ENCODE data around the gene IL17F. TPM values are rescaled to one million over a fixed set of nuclear protein-coding genes. Genes with fewer than 3 reads are reported as not detected.

The IL17F gene
- not detected in 2 replicates for total RNA-seq (2014; rRNA removed; shearing (Covaris generic))

DNA sequence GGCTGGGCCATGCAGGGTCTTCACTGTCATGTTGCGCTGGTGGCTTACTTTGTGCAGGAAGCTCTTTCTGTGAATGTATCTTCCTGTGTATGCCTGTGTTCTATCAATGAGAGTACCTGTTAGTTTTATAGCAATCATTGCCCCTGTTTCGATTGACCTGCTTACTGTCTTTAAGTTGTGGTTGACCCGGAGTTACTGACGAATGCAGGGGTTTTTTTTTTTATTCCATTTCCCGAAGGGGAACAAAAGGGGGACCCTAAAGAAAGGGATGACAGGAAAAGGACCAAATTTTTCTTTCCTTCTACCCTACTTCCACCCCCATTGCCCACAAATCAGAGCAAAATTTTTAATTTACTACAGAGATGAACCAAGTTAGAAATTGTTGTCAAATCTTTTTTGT is at the start of gene IL17F:
IL17F (minus strand) TSS at position 101 of the 400 bp plus-strand sequence; CDS start at position 30, 71 bp downstream.
- no peak for DNase-seq (ENCODE audit: low read depth)

GRCh38 chr6:52293067-52293466 is 48.8 kb upstream of the IL17F start:
- DNase-seq (ENCODE audit: low read depth) = no peak

DNA sequence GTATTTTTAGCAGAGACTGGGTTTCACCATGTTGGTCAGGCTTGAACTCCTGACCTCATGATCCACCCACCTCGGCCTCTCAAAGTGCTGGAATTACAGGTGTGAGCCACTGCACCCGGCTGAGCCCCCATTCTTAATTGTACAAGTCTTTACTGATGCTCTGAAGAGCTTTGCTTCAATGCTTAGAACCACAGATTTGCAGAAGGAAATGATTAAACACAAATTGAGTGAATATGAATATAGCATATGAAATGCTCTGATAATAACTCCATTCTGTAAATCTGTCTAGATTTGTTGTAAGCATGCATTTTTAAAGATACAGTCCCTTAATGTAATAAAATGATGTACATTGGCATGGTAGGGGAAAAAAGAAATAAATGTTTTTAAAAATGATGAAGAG is 44.5 kb upstream of the IL17F start:
- no peak for DNase-seq (ENCODE audit: low read depth)

DNA sequence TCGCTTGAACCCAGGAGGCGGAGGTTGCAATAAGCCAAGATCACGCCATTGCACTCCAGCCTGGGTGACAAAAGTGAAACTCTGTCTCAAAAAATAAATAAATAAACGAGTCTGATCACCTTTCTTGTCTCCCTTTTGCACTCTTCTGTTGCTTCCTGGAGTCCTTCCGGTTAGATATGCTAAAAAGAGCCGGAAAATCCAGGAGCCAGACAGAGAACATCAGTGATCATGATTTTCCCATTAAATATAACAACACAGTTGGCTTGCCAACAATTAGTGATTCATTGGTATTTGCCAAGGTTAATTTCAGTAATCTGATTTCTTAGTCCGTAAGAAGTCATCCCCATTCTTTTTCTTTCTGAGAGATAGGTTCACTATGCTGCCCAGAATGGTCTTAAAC is 43.9 kb upstream of the IL17F start:
- no peak for DNase-seq (ENCODE audit: low read depth)

- DNase-seq (ENCODE audit: low read depth) = peak; percentile 74
Measured at GRCh38 chr6:52286798-52287432, 42.6 kb upstream of the IL17F start.

- peak; percentile 51 for DNase-seq (ENCODE audit: low read depth)
Measured at GRCh38 chr6:52285177-52286068, 41.1 kb upstream of the IL17F start.

DNA sequence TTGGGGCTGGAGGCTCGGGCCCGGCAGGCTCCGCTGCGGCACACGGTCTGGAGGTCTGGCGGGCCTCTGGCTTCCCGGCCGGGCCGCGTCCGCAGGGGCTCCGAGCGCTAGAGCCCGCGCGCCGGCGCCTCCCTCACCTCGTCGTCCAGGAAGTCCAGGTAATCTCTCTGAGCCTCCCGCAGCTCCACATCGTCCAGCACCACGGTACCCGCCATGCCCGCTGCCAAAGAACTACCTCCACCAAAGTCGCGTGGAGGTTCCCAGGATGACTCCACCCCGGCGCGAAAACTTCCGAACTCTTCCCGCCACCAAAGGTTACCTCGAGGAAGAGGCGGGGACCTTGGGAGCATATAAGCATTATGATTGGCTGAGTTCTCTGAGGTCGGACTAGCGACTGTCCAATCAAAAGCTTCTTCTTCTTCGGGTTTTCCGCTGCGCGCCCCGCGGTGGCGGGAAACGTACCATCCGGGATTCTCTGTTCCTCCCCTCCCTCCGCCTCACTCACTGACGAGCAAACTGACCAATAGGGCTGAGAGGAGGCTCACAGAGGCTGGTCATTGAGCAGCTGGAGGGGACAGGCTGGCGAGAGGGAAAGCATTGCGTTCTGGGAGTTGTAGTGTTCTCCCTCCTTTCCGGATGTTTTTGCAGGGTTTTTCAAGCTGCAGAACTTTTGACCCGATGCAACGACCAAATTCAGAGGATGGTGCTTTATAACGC is 40.3 kb upstream of the IL17F start, which contains the start of gene MCM3:
MCM3 (minus strand) TSS at position 283 of the 717 bp plus-strand sequence; CDS start at position 215, 68 bp downstream.
- peak; percentile 99 for DNase-seq (ENCODE audit: low read depth)

DNA sequence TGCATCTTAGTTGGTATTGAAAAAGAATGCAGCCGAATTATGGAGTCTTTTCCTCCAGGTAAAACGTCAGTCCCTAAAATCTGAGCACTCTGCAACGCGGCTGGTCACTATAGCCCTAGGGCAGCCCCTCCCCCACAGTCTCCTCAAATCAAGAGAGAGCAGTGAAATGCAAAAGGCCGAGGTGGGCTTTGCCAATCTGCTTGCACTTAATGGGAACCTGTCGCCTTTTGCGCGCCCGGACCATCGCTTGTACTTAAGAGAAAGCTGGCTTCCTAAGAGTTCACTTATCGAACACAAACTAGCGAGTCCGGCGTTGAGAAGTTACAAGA is 39.8 kb upstream of the IL17F start:
- peak; percentile 42 for DNase-seq (ENCODE audit: low read depth)

DNA sequence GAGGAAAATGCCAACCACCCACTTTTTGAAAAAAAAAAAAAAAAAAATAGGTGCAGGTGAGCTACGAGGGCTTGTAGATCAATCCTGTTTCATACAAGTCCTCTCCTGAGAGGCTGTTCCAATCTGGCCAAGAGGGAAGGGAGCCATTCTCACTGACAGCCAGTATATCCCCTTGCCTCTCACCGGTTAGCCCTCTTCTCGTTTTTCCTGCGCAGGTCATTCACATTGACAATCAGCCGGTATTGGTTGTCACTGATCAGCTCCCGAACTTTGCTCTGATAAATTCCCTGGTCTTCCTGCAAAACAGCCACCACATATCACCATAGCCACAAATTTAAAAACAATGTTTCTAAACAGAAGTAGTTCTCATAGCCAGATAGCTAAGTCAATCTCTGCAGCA is 38.8 kb upstream of the IL17F start:
- no peak for DNase-seq (ENCODE audit: low read depth)

DNA sequence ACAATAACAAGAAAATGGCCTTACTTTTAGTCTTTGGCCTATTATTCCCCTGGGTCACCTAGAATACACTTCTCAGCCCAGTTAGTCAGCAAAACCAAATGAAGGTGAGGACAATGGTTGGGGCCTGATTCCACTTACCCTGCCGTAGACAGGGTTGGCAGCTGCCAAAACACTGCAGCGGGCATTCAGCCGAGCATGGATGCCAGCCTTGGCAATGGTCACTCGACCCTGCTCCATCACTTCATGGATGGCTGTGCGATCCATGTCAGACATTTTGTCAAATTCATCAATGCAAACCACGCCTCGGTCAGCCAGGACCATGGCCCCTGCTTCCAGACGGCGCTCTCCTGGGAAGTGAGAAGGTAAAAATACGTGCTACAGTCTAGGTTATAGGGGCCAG is 31.8 kb upstream of the IL17F start:
- no peak for DNase-seq (ENCODE audit: low read depth)

GRCh38 chr6:52271852-52272460 is 27.7 kb upstream of the IL17F start:
- DNase-seq (ENCODE audit: low read depth) = no peak

DNA sequence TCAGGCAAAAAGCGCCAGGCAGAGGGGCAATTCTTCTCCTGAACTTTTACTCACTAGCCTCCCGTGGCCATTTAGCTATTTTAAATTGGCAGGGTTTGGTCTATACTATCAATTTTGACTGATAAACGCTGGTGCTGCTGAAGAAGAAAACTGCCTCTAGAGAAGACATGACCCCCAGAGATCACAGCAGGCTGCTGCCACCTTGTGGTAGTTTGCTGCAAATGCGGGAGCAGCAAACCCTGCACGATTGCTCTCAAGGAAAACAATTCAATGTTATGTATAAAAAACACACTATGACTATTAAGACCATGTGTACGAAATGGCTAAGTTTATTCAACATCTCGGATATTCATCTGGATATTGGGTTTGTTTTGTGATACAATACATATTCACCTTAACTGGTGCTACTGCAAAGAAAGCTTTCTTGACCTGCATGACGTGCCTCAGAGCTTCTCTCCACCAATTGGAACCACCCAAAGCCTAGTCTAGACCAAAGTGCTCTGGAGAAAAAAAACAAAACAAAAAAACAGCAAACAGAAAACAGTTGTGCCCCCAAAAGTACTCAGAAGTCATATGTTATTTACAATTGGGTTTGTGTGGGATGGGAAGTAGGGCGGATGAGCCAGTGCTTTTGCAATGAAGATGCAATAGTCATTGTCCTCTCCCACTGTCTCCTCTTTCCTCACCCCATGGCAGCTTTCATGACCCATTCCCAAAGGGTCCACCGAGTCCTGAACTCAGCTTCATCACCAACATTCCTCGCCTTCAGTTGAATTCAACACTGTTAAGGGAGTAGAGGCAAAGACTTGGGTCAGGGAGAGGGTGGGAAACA is 19.6 kb upstream of the IL17F start:
- peak; percentile 60 for DNase-seq (ENCODE audit: low read depth)

- no peak for DNase-seq (ENCODE audit: low read depth)
Measured at GRCh38 chr6:52262620-52263344, 18.5 kb upstream of the IL17F start.

DNA sequence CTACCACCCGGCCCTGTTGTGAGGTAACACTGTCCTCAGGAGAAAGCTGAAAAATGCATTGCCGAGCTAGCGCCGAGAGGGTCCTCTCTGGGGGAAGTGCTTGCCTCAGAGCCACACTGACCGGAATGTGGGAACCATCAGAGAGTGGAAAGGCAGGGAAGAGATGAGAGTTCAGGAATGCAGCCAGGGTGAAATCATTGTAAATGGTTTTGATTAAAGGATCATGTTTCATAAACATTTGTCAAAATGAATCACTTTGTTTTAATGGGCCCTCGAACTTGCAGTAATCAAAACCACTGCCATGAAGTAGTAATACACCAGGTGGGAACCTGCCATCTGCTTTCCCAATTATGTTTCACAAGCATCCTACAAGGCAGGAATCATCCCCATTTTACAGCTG is 16.9 kb upstream of the IL17F start:
- DNase-seq (ENCODE audit: low read depth) = peak; percentile 41

DNA sequence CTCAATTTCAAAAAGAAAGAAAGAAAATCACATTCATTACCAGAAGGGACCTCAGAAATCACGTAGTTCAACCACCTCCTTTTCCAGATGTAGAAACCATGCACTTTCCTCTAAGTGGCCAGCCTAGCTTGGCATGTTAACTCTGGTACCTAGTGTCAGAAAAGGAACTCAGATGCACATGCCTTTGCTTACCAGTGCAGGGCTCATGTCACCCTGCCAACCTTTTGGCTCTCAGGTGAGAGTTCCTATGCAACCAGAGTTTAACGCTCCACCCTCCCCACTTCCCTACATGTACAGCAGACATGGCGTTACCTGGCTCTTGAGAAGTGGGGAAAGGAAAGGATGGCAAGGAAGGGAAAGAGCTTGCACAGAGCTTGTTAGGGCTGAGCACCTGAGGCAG is 16.3 kb upstream of the IL17F start:
- no peak for DNase-seq (ENCODE audit: low read depth)

- no peak for DNase-seq (ENCODE audit: low read depth)
Measured at GRCh38 chr6:52255434-52255833, 11.1 kb upstream of the IL17F start.

- DNase-seq (ENCODE audit: low read depth) = no peak
Measured at GRCh38 chr6:52254731-52255378, 10.6 kb upstream of the IL17F start.

DNA sequence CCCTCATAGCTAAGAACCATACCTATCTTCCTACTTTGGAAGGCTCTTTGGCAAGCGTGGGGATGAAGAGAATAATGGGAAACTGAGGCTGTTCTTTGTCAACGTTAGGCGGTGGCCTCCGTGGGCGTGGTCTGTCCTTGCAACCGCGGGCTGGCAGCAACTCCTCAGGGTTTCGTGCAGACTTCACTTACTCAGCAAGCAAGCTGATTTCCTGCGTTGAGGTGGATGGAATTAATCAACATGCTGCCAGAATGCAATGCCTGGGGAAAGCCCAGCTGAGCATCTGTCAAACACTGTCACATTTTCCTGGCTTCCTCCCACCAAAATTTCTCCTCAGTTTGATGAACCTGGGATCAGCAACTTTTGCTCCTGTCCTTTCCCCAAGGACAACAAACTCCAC is 9.2 kb upstream of the IL17F start:
- DNase-seq (ENCODE audit: low read depth) = peak; percentile 79

GRCh38 chr6:52251113-52251512 is 6.8 kb upstream of the IL17F start:
- no peak for DNase-seq (ENCODE audit: low read depth)

GRCh38 chr6:52249078-52249477 is 4.8 kb upstream of the IL17F start:
- no peak for DNase-seq (ENCODE audit: low read depth)
